ENCODE data around the gene LIMS1.

DNA sequence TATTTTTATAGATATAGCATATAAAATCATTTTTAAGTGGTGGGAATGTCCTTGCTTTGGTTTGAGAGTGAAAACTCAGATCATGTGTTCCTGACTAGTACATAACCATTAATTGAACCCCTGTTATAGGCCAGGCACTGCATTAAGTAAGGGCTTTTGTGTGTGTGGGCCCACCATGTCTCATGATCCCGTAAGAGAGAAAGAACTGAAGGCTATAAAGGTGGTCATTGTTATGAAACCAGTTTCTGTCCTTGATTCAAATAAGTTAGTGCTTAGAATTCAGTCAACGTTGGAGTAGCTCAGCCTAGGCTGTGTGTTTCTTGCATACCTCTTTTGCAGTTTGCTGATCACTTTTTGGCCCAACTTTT, 91.5 kb downstream of the LIMS1 start:
- TF ChIP-seq TARDBP (IDR thresholded peaks at IDR 0.05), result no peak
- no peak for TF ChIP-seq BHLHE40 (IDR thresholded peaks at IDR 0.05; ENCODE audit: borderline replicate concordance)
- TF ChIP-seq ELF4 (IDR thresholded peaks at IDR 0.05), result no peak
- TF ChIP-seq ARNT (IDR thresholded peaks at IDR 0.05), result no peak
- no peak for TF ChIP-seq NFRKB (IDR thresholded peaks at IDR 0.05)
- TF ChIP-seq FOXM1 (IDR thresholded peaks at IDR 0.05; ENCODE audit: borderline replicate concordance), result no peak
- no peak for TF ChIP-seq FOXK2 (IDR thresholded peaks at IDR 0.05)
- no peak for TF ChIP-seq FOXA1 (IDR thresholded peaks at IDR 0.05)
- TF ChIP-seq SUZ12 (IDR thresholded peaks at IDR 0.05), result no peak
- TF ChIP-seq, protein P1, sequence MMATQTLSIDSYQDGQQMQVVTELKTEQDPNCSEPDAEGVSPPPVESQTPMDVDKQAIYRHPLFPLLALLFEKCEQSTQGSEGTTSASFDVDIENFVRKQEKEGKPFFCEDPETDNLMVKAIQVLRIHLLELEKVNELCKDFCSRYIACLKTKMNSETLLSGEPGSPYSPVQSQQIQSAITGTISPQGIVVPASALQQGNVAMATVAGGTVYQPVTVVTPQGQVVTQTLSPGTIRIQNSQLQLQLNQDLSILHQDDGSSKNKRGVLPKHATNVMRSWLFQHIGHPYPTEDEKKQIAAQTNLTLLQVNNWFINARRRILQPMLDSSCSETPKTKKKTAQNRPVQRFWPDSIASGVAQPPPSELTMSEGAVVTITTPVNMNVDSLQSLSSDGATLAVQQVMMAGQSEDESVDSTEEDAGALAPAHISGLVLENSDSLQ (IDR thresholded peaks at IDR 0.05), result no peak
- TF ChIP-seq LEF1 (IDR thresholded peaks at IDR 0.05; ENCODE audit: borderline replicate concordance), result no peak
